ENCODE measurements around the gene RGL2.
"Not testable (repeated sequence)": the region's sequence is repeated elsewhere in the genome, so short reads cannot be mapped to it uniquely, and the experiment has no call there.

RGL2 gene

DNA sequence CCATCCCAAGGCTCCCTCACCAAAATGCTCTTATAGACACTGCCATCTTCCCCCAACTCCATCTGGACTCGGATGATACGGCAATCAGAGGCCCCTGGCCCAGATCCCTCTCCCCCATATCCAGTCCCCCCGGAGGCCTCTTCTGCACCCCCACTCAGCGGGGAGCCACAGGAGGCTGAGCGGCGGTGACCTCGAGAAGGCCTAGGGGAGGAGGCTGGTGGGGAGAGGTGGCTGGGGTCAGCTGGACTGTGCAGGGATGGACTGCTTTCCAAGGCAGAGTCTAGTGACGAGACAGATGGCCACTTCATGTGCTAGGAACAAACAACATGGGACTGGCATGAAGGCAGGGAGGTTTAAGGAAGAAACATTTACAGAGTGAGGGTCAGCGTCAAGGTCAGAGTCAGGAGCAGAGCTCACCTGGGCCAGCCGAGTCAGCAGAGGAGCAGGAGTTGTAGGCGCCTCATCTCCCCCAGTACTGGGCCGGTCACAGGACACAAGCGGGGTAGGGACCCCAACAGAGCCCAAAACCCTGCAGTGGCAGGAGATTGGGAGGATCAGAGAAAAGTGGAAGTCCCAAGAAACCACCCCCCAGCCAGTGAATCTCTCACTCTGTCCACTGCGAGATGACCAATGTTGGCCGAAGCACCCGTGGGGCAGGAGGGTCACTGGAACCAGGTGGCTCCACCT lies 5.6 kb downstream of the RGL2 start:
- DNase-seq (ENCODE audit: low read depth): no peak

DNA sequence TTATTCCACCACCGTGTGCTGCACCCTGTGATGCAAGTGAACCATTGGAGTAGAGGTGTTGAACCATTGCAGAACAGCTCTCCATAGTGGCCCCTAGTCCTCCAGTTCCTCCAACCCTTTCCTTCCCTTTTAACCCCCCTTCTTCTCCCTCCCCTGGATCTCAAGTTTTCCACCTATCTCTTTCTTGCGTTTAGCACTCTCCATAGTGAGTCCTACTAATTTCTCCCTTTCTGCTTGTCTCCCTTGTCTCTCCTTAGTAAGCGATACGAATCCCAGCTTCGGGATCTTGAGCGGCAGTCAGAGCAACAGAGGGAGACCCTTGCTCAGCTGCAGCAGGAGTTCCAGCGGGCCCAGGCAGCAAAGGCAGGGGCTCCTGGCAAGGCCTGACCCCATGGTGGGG lies 8.3 kb downstream of the RGL2 start:
- no peak for DNase-seq (ENCODE audit: low read depth)

DNA sequence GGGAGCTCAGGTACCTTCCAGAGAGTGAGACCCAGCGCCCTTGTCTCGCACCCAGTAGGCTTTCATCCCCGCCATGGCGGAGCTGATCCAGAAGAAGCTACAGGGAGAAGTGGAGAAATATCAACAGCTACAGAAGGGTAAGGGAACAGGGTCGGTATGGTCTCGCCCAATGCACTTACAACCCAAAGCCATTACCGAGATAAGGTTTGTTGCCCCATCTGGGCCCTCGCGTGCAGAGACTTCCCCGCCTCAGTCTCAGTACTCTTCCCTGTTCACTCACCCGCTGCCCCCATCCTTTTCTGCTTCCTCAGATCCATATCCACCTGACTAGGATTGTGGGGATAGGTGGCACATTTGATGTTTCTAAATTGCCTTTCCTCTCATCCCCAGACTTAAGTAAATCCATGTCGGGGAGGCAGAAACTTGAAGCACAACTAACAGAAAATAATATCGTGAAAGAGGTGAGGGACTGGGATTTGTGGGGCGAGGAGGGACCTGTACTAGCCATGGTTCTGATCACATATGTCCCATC lies 8.9 kb downstream of the RGL2 start:
- DNase-seq (ENCODE audit: low read depth): no peak

DNA sequence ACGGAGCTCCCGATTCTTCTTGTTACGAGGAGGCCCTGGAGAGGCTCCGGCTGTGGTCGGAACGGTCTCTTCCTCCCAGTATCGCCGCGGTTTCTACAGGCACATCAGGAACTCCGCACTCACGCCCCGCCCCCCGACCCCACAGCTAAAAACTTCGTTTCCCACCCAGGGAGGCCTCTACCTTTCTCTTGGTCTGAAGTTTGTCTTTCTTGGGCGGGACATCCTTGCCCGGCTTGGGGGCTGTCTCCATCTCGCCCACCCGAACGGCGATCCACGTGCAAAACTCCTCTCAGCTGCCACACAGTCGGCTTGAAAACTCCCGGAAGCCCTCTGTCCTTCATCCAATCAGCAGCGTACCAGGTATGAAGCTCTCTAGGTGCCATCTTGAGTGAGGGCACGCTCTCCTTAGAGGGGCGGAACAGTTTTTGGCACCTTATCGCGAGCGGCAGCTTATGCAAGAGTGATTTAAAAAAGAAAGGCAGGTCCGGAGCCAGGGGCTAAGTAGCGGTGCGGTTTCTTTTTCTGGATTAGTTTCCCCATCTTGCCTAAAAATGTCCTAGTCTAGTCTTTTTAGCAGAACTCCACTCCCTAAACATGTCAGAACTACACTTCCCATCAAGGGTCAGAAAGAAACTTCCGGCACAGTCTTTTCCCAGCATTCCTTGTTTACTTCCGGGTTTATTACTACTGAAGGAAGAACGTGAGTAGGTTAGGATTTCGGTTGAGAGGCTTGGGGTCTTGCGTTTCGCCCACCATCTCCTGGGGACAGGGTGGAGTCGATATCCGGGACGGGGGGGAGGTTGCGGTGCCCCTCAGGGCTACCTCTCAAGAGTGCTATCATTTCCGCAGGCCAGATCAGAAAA lies 9.6 kb downstream of the RGL2 start, which contains the start of the genes PFDN6 and WDR46:
Gene PFDN6 (plus strand): TSS at position 681 of the 863 bp plus-strand sequence. CDS start 256 bp downstream, outside the sequence.
Gene WDR46 (minus strand): TSS at position 319 of the 863 bp plus-strand sequence. CDS start 69 bp downstream, at position 250.
- peak; percentile 68 for DNase-seq (ENCODE audit: low read depth)

DNA sequence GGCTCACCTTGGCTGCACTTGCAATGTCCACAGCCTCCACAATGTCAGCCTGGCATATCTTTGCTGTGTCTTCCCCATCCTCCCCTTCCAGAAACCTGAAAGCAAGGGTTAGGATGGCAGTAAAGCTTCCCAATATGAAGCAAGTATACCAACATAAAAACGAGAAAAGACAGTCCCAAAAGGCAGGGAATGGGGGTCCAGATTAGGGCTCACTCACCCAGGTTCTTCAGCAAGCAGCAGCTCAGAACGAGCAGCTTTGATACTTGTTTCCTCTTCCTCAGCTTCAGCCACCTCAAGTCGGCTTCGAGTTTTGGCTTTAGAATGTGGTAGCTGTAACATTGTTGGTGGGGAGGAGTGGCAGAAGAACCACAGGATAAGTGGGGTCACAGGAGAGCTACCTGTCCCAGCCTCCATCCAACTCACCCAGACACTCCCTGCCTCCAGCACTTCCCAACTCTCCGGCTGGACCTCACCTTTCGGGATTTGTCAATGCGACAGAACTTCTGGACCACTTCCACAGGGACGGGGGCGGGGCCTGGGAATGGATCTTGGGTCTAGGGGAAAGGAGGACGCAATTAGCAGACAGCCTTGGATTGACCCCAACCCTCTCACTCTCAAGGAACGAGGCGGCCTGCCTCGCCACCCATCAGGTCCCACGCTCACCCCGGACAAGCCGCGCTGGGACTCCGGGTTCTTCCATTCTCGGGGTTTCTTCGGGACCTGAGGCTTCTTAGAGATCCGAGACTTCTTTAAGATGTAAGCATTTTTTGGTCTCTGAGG lies 10.4 kb downstream of the RGL2 start:
- no peak for DNase-seq (ENCODE audit: low read depth)

DNA sequence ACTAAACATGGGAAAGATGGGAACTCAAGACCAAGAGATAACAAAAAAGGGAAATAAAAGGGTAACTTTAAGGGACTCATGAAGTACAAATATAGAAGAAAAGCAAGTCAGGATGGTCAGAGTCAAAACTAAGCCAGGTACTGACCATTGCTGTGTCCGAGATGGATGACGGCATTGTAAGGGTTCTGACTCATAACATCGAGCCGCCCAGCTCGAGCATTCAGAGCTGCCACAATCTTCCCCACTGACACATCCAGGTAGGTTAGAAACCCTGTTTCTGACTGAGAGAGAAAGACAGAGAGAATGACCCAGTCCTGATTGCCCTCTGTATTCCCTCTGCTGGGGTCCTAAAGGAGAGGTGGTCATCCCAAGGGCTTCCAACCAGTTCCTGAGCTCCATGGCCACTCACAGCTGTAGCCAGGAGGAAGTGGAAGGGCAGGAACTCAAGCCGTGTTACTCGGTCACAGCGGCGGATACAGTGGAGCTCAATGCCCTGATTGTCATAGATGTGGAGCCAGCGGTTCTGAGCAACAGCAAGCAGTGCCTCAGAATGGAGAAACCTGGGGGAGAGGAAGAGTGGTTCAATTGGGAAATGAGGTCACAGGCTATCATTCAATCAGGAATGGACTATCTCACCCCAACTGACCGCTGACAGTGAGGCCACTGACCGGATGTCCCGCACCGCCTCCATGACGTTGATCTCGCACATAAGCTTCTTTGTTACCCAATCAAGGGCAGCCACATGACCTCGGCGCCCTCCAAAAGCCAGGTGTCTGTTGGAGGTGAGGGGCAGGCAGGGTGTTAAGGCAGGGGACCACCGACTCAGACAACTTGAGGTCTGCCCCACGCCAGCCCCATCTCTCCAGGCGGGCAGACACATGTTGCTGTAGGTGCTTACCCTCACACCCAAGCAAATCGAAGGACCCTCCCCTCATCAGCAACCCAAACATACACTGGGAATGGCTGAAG lies 11.5 kb downstream of the RGL2 start:
- DNase-seq (ENCODE audit: low read depth): no peak

DNA sequence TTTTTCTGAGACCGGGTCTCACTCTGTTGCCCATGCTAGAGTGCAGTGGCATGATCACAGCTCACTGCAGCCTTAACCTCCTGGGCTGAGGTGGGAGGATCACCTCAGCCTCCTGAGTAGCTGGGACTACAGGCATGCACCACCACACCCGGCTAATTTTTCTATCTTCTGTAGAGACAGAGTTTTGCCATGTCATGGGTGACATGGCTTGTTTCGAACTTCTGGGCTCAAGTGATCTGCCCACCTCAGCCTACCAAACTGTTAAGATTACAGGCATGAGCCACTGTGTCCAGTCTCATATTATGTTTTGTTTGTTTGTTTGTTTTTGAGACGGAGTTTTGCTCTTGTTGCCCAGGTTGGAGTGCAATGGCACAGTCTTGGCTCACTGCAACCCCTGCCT lies 13.5 kb downstream of the RGL2 start:
- DNase-seq (ENCODE audit: low read depth): not testable (repeated sequence)

DNA sequence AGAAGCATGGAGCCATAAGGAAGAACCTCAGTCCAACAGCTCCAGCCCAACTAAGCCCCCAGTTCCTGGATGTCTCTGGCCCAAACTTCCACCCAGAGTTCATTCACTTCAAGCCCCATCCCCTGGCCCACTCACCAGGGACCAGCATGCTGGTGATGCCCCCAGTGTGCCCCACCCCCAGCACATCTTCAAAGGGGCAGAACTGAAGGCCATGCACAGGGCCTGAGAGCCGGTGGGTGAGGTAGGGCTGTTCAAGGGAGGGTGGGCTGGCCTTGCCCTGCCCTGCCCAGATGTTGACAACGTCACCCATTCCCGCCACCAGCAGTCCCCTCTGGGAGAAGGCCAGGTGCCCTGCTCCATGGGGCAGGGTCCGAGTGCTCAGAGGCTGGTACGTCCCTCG lies 18.2 kb downstream of the RGL2 start:
- DNase-seq (ENCODE audit: low read depth): no peak

DNA sequence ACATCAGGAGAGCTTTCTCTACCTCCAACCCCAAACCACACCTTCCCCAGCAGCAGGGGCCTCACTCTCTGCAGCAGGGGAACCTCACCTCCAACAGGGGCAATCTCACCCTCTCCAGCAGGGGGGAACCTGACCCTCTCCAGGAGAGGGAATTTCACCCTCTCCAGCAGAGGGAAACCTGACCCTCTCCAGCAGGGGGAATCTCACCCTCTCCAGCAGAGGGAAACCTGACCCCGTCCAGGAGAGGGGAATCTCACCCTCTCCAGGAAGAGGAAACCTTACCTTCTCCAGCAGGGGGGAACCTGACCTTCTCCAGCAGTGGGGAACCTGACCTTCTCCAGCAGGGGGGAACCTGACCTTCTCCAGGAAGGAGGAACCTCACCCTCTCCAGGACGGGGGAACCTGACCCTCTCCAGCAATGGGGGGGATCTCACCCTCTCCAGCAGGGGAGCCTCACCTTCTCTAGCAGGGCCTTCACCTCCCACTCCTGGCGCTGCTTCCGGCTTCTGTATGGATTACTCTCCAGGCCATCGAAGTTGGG lies 18.7 kb downstream of the RGL2 start:
- DNase-seq (ENCODE audit: low read depth): no peak

DNA sequence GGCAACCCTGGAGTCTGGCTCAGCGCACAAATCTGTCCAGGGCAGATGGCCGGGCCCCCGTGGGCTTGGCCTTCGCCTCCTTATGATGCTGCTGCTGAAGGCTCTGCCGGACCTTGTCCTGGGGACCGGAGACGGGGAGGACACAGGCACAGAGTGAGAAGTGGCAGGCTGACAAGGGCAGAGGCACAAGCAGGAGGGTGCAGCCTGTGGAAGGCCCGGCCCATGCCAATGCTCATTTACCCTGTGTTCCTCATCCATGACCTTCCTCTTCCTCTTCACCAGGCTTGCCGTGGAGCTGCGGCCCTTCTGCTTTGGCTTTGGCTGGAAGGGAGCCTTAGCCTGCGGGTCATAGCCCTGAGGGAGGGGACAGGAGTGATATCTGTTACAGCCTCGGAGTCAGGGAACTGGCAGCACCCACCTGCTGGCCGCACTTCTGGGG lies 19.5 kb downstream of the RGL2 start:
- no peak for DNase-seq (ENCODE audit: low read depth)

DNA sequence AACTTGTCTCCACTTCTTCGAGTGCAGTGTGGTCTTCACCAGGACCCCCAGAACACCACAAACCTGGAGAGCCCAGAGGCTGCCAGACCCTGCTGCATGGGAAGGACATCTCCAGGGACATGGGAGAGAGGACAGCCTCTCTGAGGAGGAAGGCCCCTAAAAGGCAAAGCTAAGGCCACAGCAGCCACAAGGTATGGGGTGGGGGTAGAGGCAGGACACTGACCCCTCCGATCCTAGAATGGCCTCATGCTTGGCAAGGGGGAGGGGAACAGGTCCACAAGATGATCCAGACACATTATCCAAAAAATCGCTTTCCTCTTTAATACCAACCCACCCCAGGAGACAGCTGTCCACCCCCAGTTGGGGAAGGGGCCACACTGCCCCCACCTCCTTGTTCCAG lies 19.9 kb downstream of the RGL2 start:
- DNase-seq (ENCODE audit: low read depth): no peak

DNA sequence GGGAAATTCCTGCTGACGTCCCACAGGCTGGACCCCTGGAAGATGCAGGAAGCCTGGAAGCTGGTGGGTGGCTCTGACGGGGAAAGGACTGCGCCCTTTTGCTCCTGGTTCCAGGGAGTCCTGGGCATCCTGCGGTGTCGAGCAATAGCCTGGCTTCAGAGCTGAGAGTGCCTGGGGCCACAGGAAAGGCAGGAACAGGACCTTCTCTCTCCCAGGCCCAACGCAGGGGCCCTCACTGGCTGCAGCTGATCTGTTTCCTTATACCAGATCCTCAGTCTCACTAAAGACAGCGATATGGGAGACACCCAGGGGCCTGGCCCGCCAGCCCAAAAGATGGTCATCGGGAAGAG lies 20.4 kb downstream of the RGL2 start:
- DNase-seq (ENCODE audit: low read depth): no peak

DNA sequence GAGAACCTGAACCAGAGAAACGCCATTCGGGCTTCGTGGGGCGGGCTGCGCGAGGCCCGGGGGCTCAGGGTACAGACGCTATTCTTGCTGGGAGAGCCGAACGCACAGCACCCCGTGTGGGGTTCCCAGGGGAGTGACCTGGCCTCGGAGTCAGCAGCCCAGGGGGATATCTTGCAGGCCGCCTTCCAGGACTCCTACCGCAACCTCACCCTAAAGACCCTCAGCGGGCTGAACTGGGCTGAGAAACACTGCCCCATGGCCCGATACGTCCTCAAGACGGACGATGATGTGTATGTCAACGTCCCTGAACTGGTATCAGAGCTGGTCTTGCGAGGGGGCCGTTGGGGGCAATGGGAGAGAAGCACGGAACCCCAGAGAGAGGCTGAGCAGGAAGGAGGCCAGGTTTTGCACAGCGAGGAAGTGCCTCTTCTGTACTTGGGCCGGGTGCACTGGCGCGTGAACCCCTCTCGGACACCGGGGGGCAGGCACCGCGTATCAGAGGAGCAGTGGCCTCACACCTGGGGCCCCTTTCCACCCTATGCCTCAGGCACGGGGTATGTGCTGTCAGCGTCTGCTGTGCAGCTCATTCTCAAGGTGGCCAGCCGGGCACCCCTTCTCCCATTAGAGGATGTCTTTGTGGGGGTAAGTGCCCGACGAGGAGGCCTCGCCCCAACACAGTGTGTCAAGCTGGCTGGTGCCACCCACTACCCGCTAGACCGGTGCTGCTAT lies 20.9 kb downstream of the RGL2 start:
- DNase-seq (ENCODE audit: low read depth): no peak

DNA sequence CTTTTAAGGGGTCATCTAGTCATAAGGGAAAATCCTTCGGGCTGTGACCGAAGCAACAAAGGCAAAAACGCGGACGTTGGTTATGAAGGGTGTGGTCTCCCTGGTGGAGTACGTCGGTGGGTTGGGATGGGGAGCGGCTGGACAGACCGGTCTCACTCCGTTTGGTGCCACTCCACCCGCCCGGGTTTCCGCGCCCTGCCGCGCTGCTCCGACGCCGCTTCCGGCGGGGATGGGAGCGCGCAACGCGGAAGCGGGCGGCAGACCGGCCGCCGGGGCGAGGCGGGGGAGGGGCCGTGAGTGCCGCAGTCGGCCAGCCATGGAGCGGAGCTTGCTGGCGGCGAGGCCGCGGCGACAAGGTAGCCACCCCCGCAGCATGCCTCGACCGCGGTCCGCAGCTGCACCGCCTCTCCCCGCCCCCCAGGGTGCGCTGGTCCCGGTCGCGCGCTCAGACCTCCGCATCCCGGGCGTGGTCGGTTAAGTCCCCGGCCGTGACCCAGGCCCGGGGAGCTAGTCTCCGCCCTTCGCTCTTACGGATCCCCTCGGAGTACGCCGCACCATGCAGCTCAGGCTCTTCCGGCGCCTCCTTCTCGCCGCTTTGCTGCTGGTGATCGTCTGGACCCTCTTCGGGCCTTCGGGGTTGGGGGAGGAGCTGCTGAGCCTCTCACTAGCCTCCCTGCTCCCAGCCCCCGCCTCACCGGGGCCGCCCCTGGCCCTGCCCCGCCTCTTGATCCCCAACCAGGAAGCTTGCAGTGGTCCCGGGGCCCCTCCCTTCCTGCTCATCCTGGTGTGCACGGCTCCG lies 21.7 kb downstream of the RGL2 start, which contains the start of gene B3GALT4:
Gene B3GALT4 (plus strand): TSS at position 260 of the 799 bp plus-strand sequence. CDS start 297 bp downstream, at position 557.
- peak; percentile 59 for DNase-seq (ENCODE audit: low read depth)

DNA sequence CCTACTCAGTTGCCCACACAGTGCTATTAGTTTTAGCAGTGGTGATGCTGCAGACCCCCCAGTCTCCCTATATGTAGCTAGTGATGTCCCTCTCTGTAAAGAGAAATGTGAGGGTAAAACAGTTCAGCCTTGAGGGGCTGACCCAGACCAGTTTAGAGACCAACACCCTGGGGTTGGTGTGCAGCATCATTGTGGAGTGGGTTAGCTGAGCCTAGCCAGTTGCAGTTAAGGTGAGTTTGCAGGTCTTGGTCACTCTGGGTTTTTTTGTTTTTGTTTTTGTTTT lies 22.2 kb downstream of the RGL2 start:
- DNase-seq (ENCODE audit: low read depth): no peak

DNA sequence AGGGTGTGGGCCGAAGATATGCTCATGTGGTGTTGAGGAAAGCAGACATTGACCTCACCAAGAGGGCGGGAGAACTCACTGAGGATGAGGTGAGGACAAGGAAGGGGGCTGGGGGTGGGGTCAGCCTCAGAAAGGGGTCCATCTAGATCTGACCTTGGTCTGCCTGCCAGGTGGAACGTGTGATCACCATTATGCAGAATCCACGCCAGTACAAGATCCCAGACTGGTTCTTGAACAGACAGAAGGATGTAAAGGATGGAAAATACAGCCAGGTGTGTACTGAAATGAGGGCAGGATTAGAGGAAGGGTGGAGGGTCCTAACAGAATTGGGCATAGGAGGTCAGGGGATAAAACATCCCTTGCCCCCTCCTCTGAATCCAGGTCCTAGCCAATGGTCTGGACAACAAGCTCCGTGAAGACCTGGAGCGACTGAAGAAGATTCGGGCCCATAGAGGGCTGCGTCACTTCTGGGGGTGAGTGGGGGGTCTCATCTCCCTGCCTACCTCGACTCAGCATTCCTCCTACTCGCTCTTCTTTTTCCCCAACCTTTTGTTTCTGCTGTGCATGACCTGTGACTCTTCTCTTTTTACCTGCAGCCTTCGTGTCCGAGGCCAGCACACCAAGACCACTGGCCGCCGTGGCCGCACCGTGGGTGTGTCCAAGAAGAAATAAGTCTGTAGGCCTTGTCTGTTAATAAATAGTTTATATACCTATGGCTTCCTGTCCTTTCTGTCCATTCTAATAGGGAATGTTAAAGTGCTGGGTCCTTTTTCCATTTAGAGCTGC lies 22.8 kb downstream of the RGL2 start:
- DNase-seq (ENCODE audit: low read depth): not testable (repeated sequence)

DNA sequence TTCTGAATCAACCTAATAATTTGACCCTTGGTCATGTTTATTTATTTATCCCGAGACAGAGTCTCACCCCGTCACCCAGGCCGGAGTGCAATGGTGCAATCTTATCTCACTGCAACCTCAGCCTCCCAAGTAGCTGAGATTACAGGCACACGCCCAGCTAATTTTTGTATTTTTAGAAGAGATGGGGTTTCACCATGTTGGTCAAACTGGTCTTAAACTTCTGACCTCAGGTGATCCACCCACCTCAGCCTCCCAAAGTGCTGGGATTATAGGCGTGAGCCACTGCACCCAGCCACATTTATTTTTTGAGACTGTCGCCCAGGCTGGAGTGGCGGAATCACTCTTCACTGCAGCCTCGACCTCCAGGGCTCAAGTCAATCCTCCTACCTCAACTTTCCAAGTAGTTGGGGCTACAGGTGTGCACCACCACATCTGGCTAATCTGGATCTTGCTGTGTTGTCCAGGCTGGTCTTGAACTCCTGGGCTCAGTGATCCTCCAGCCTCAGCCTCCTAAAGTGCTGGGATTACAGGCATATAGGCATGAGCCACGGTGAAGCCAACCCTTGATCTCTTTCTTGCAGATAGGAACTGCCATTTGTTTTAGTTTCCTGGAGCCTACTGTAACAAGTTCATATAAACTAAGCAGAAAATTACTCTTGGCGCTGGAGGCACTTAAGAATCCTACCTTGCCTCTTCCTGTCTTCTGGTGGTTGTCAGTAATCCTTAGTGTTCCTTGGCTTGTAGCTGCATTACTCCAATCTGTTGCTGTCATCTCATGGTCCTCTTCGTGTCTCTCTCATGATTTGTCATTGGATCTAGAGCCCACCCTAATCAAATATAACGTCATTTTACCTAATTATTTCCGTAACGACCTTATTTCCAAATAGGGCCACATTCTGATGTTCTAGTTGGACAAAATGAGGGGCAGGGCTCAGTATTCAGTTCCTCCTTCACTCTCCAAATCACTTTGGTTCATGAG lies 24.5 kb downstream of the RGL2 start:
- no peak for DNase-seq (ENCODE audit: low read depth)

All from stimulated activated CD8-positive, alpha-beta memory T cell treated with anti-CD3 and anti-CD28 coated beads, Interleukin-12 subunit alpha, Interleukin-12 subunit beta, amount 100 ng/mL, for 4 hours (primary cell).